NCI-H146 (cell line): ENCODE measurements around the gene OOSP4B.
"Not testable (repeated sequence)": the region's sequence is repeated elsewhere in the genome, so short reads cannot be mapped to it uniquely, and the experiment has no call there.

ENCODE experiments used
- DNase-seq: peaks from one replicate; lab custom pipeline; 2025; lab: John Stamatoyannopoulos, UW

OOSP4B gene

GRCh38 chr11:60016881-60017280 lies at the start of gene OOSP4B:
Gene OOSP4B, plus strand, starts transcription at chr11:60017181.
- no peak for DNase-seq

- DNase-seq = no peak
Measured at GRCh38 chr11:59967677-59968394, 49.1 kb upstream of the OOSP4B start.

- no peak for DNase-seq
Measured at GRCh38 chr11:59968395-59968783, 48.6 kb upstream of the OOSP4B start.

GRCh38 chr11:59973097-59973496 lies 43.9 kb upstream of the OOSP4B start:
- no peak for DNase-seq

- no peak for DNase-seq
Measured at GRCh38 chr11:59981106-59981770, 35.7 kb upstream of the OOSP4B start.

- not testable (repeated sequence) for DNase-seq
Measured at GRCh38 chr11:59982037-59982436, 34.9 kb upstream of the OOSP4B start.

- DNase-seq = no peak
Measured at GRCh38 chr11:59983212-59983611, 33.8 kb upstream of the OOSP4B start.

DNA sequence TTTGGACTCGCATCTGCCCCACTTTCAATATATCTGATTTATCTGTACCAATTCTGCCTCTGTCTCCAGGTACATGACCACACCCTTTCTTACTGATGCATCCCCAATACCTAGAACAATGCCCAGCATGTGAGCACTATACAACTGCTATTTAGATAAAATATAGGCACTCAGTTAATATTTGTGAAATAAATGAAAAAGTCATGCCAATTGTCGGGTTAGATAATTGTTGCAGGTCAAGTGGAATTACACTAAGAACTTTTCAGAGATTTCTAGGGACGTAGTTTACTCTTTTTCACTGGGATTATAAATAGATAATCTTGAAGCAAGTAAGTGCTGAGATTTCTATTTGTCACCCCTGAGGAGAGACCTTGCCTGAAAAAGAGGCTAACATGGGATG lies 32.6 kb upstream of the OOSP4B start:
- DNase-seq = no peak

GRCh38 chr11:59990421-59990820 lies 26.6 kb upstream of the OOSP4B start:
- no peak for DNase-seq

DNA sequence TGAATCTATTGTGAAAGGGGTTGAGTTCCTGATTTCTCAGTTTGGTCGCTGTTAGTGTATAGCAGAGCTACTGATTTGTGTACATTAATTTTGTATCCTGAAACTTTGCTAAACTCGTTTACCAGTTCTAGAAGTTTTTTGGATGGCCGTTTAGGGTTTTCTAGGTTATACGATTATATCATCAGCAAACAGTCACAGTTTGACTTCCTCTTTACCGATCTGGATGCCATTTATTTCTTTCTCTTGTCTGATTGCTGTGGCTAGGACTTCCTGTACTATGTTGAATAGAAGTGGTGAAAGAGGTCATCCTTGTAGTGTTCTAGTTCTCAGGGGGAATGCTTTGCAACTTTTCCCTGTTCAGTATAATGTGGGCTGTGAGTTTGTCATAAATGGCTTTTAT lies 24.6 kb upstream of the OOSP4B start:
- DNase-seq = no peak

DNA sequence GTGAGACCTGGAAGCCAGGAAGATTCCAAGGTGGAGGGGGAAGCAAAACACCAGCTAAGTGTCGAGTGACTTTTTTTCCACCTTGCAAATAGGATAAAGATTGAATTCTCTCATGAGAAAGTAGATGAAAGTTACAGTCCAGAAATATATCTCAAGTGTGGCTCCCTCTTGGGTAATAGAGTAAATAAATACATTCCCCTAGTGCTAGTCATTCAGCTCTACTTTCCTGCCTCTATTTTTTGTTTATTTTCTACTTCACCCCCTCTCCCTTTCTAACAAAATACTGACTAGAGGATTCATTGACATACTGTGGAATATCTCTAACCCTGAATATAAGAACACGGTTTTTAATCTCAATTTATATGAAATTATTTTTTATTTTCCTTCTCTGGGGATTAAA lies 19.2 kb upstream of the OOSP4B start:
- no peak for DNase-seq

DNA sequence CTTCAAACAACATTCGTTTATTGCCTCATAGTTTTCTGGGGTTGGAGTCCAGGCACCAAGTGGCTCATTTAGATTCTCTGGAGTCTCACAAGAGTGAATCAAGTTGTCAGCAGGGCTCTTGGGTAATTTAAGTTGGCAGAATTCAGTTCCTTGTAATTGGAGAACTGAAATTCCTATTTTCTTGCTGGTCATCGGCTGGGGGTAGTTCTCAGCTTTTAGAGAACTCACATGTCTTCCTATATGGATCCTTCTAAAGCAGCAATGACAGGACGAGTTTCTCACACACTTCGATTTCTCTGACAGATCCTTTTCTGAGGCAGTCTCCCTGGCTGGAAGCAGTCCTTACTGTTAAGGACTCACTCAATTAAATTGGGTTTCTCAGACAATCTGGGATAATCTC lies 17.3 kb upstream of the OOSP4B start:
- no peak for DNase-seq

- DNase-seq = no peak
Measured at GRCh38 chr11:60003729-60004128, 13.3 kb upstream of the OOSP4B start.

- DNase-seq = no peak
Measured at GRCh38 chr11:60005360-60005759, 11.6 kb upstream of the OOSP4B start.

DNA sequence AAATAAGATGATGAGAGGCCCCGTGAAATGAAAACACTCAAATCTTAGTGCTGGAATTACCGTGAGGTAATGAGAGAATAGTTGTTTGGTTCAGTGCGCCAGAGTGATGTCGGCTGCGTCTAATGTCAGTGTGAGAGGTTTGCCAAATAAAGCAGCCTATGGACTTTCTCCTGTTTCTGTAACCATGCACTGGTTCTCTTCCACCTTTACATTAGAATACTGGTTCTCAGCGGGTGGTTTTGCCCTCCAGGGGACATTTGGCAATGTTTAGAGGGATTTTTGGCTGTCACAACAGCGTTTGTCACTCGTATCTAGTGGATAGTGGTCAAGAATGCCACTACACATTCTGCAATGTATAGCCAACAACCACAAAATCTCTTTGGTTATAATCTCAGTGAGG lies 1.1 kb downstream of the OOSP4B start:
- DNase-seq = no peak

- DNase-seq = not testable (repeated sequence)
Measured at GRCh38 chr11:60020376-60020775, 3.4 kb downstream of the OOSP4B start.

GRCh38 chr11:60029015-60029632 lies 12.1 kb downstream of the OOSP4B start:
- DNase-seq = no peak

DNA sequence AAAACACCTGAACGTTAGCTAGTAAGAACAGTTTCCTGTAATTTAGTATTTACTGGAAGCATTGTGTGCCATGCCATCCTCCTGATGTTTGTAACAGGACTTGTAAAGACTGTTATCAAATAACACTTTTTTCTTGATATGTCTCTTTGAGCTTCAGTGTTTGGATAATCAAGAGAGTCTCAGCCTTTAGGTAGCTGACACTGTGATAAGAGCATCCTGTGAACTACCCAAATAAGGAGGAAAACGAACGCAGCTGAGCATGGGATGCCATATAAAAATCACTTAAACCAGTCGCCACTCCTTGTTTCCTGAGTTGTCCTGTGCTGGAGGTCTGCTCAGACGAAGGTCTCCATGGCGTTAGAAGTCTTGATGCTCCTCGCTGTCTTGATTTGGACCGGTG lies 23.1 kb downstream of the OOSP4B start, which contains the start of gene OOSP2:
OOSP2 (plus strand) TSS at position 301 of the 400 bp plus-strand sequence; CDS start at position 352, 51 bp downstream.
- no peak for DNase-seq

- not testable (repeated sequence) for DNase-seq
Measured at GRCh38 chr11:60050422-60050821, 33.4 kb downstream of the OOSP4B start.

- DNase-seq = not testable (repeated sequence)
Measured at GRCh38 chr11:60050839-60051238, 33.9 kb downstream of the OOSP4B start.

DNA sequence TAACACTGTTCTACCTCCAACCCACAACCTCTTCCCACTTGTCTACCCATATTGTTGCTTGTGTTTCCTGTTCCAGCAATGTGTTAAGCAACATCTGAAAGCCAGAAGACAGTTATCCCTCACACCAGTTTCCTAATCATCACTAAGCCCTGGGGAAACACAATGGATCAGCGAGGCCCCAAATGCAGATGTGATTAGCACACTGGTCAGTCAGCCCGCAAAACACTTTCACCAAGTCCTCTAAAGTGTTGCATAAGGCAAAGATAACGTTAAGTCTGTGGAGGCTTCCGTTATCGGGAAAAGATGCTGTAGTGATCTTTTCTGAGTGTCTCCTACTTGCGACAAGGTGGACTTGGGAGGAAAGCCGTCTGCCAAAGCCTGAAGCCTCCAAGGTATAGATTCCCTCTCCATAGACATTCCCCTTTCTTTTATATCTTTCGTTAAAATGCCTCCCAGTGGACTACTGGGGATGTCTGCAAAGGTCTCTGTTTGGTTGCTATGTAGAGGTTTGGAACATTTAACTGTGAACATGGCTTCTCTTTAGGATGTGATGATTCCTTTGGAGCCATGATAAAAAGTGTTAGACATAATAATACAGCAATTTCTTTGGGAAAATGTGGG lies 39.5 kb downstream of the OOSP4B start, which contains the start of gene MS4A3:
MS4A3 (plus strand) TSS at position 317 of the 621 bp plus-strand sequence. CDS start 4,496 bp downstream, outside the sequence.
- no peak for DNase-seq

GRCh38 chr11:60059052-60059451 lies 42.1 kb downstream of the OOSP4B start:
- DNase-seq = no peak
